ENCODE data around the gene ENTPD5.

- TF ChIP-seq CTCF (IDR thresholded peaks at IDR 0.05): no peak
- TF ChIP-seq POLR2A (IDR thresholded peaks at IDR 0.05): no peak
Observed at GRCh38 chr14:73968885-73969284, 50.2 kb downstream of the ENTPD5 start.

Measured in stomach (tissue), 4 donors.